A549 (cell line): ENCODE results near the gene LLGL2. TPM values are rescaled to one million over a fixed set of nuclear protein-coding genes. Genes with fewer than 3 reads are reported as not detected.

Source experiments
- ATAC-seq, 2 experiments: fragments of 200-7000 bp in 1 of 2; fragments of >200 bp in 1 of 2; cut with Nextera tagmentation in 1 of 2; cut with Tn5 transposase in 1 of 2; 3 replicates each; pipeline versions ENCODE4 v1.8.0 to v1.9.1; 2018 to 2020; ENCODE audit warnings: mild to moderate bottlenecking in 1 of 2, moderate library complexity in 1 of 2
- CTCF ChIA-PET: fragments of 300-600 bp; sonication (Branson Sonifier 250); formaldehyde crosslinking; extraction: SDS; loops from one replicate; lab custom pipeline; 2021; ENCODE audit warnings: antibody characterized with exemption, inconsistent platforms; lab: Yijun Ruan, JAX
- POLR2A ChIA-PET: fragments of 350-600 bp; formaldehyde crosslinking; extraction: SDS; loops from one replicate; lab custom pipeline; 2021; ENCODE audit warnings: antibody characterized with exemption, inconsistent platforms; lab: Yijun Ruan, JAX
- DNase-seq, 2 experiments: peaks; one replicate each; pipeline versions ENCODE4 v3.0.0 to v3.0.0-alpha.2; 2011 to 2016; ENCODE audit warnings: low read depth in 1 of 2, low spot score in 1 of 2
- FAIRE-seq: peaks from 2 replicates; lab custom pipeline; 2011; peaks lifted over from hg19 to GRCh38; lab: Jason Lieb, UNC
- H3K27ac ChIP-seq, 2 experiments: fragments of >200 bp; sonication (Bioruptor Twin); formaldehyde crosslinking; 3 replicates each; pipeline ENCODE4 v1.5.1; 2016 to 2017
- H3K4me1 ChIP-seq: fragments of >200 bp; sonication (Bioruptor Twin); formaldehyde crosslinking; 3 replicates; pipeline ENCODE4 v1.6.1; 2016
- H3K4me2 ChIP-seq: fragments of >200 bp; sonication (Bioruptor Twin); formaldehyde crosslinking; 3 replicates; pipeline ENCODE4 v1.6.1; 2016
- H3K4me3 ChIP-seq: fragments of >200 bp; sonication (Bioruptor Twin); formaldehyde crosslinking; 3 replicates; pipeline ENCODE4 v1.5.1; 2016
- H3K9me3 ChIP-seq: fragments of >200 bp; sonication (Bioruptor Twin); formaldehyde crosslinking; 3 replicates; pipeline ENCODE4 v1.6.1; 2016
- BHLHE40 ChIP-seq: IDR thresholded peaks from 2 replicates; pipeline ENCODE4 v1.6.1; 2012; ENCODE audit warnings: low read depth, low read length, inconsistent platforms
- CHD4 ChIP-seq: fragments of 200-600 bp; sonication (generic); IDR thresholded peaks from 2 replicates; pipeline ENCODE4 v1.6.1; 2016; ENCODE audit warnings: antibody characterized with exemption, mild to moderate bottlenecking, borderline replicate concordance
- EP300 ChIP-seq, 2 experiments: fragments of >200 bp; sonication (Bioruptor Twin); formaldehyde crosslinking; IDR thresholded peaks; 2 replicates in 1 of 2; 3 replicates in 1 of 2; pipeline ENCODE4 v1.6.1; 2016 to 2017
- ESRRA ChIP-seq: fragments of 150-350 bp; IDR thresholded peaks from 2 replicates; pipeline ENCODE4 v1.6.1; 2014; ENCODE audit warnings: mild to moderate bottlenecking, low read length, borderline replicate concordance
- FOSL2 ChIP-seq, 2 experiments: fragments of 450-650 bp in 1 of 2; fragments of >200 bp in 1 of 2; sonication (Bioruptor Twin) in 1 of 2; formaldehyde crosslinking; IDR thresholded peaks; 2 replicates each; pipeline versions ENCODE4 v1.5.0 to v1.6.1; 2016 to 2020; ENCODE audit warnings: mild to moderate bottlenecking in 1 of 2, moderate library complexity in 1 of 2
- FOXS1 ChIP-seq: fragments of 250-450 bp; sonication (Bioruptor Pico); IDR thresholded peaks from 2 replicates; pipeline ENCODE4 v1.5.0; 2020; ENCODE audit warnings: mild to moderate bottlenecking, moderate library complexity
- GATA3 ChIP-seq: IDR thresholded peaks from 2 replicates; pipeline ENCODE4 v1.6.1; 2012; ENCODE audit warnings: borderline replicate concordance
- HDAC2 ChIP-seq: fragments of 200-600 bp; sonication (generic); IDR thresholded peaks from 2 replicates; pipeline ENCODE4 v1.6.1; 2016
- HES2 ChIP-seq: fragments of >200 bp; sonication (Bioruptor Twin); formaldehyde crosslinking; IDR thresholded peaks from 2 replicates; pipeline ENCODE4 v1.6.1; 2016
- HEYL ChIP-seq: fragments of 250-450 bp; sonication (Bioruptor Pico); IDR thresholded peaks from 2 replicates; pipeline ENCODE4 v1.8.0; 2021; ENCODE audit warnings: mild to moderate bottlenecking, moderate library complexity
- HMGXB4 ChIP-seq: fragments of 250-450 bp; sonication (Bioruptor Pico); IDR thresholded peaks from 2 replicates; pipeline ENCODE4 v1.5.0; 2021; ENCODE audit warnings: mild to moderate bottlenecking, moderate library complexity, borderline replicate concordance
- HOXA7 ChIP-seq: fragments of 250-450 bp; sonication (Bioruptor Pico); IDR thresholded peaks from 2 replicates; pipeline ENCODE4 v1.5.0; 2020; ENCODE audit warnings: mild to moderate bottlenecking, moderate library complexity
- HOXB5 ChIP-seq: fragments of 250-450 bp; sonication (Bioruptor Pico); IDR thresholded peaks from 2 replicates; pipeline ENCODE4 v1.5.0; 2020; ENCODE audit warnings: mild to moderate bottlenecking, moderate library complexity
- JUN ChIP-seq, 2 experiments: fragments of >200 bp; sonication (Bioruptor Twin); formaldehyde crosslinking; IDR thresholded peaks; 2 replicates in 1 of 2; 3 replicates in 1 of 2; pipeline ENCODE4 v1.6.1; 2016 to 2017
- KDM5A ChIP-seq: fragments of 200-600 bp; sonication (generic); IDR thresholded peaks from 2 replicates; pipeline ENCODE4 v1.6.1; 2016; ENCODE audit warnings: antibody characterized with exemption, mild to moderate bottlenecking
- MAZ ChIP-seq: fragments of 150-350 bp; IDR thresholded peaks from 2 replicates; pipeline ENCODE4 v1.6.1; 2014; ENCODE audit warnings: antibody characterized with exemption, low read depth, low read length, borderline replicate concordance
- NFE2L2 ChIP-seq: fragments of 150-350 bp; conservative IDR thresholded peaks from 2 replicates; pipeline ENCODE4 v1.6.1; 2014; ENCODE audit warnings: low read length
- NR3C1 ChIP-seq: fragments of >200 bp; sonication (Bioruptor Twin); formaldehyde crosslinking; IDR thresholded peaks from 3 replicates; pipeline ENCODE4 v1.6.1; 2017
- PHF8 ChIP-seq: fragments of 200-600 bp; sonication (generic); IDR thresholded peaks from 2 replicates; pipeline ENCODE4 v1.6.1; 2016; ENCODE audit warnings: low read depth, mild to moderate bottlenecking, antibody characterized with exemption, moderate library complexity, borderline replicate concordance
- POLR2A ChIP-seq: IDR thresholded peaks from 2 replicates; pipeline ENCODE4 v1.6.1; 2012; ENCODE audit warnings: mild to moderate bottlenecking, low read length
- RARB ChIP-seq: fragments of 250-450 bp; sonication (Bioruptor Pico); IDR thresholded peaks from 2 replicates; pipeline ENCODE4 v1.8.0; 2021; ENCODE audit warnings: mild to moderate bottlenecking, moderate library complexity
- RCOR1 ChIP-seq: fragments of 150-350 bp; IDR thresholded peaks from 2 replicates; pipeline ENCODE4 v1.6.1; 2014; ENCODE audit warnings: antibody characterized with exemption, low read length, low read depth
- TFCP2L1 ChIP-seq: fragments of 250-450 bp; sonication (Bioruptor Pico); IDR thresholded peaks from 2 replicates; pipeline ENCODE4 v1.5.0; 2021; ENCODE audit warnings: mild to moderate bottlenecking
- TP53 ChIP-seq: fragments of 250-450 bp; sonication (Bioruptor Pico); IDR thresholded peaks from 2 replicates; pipeline ENCODE4 v1.5.0; 2021; ENCODE audit warnings: mild to moderate bottlenecking, moderate library complexity
- ZC3H11A ChIP-seq: fragments of 450-650 bp; IDR thresholded peaks from 2 replicates; pipeline ENCODE4 v1.6.1; 2014; ENCODE audit warnings: antibody characterized with exemption, mild to moderate bottlenecking
- ZFP36 ChIP-seq: fragments of 450-650 bp; IDR thresholded peaks from 2 replicates; pipeline ENCODE4 v1.6.1; 2014; ENCODE audit warnings: borderline replicate concordance; ENCODE audit not compliant: partially characterized antibody
- ZNF302 ChIP-seq: fragments of 250-450 bp; sonication (Bioruptor Pico); IDR thresholded peaks from 2 replicates; pipeline ENCODE4 v1.9.0; 2021; ENCODE audit warnings: inconsistent platforms, mild to moderate bottlenecking, moderate library complexity
- WGBS: methylation state at CpG from one replicate; pipeline ENCODE4 v1.1.6; 2017; ENCODE audit errors: missing lambda C conversion rate; 5-methylcytosine and 5-hydroxymethylcytosine counted together
- polyA plus RNA-seq, 4 experiments: library from polyadenylated mRNA; depleted of rRNA in 3 of 4; stranded (reverse); fragments of >200 nt; fragmentation: RNase III in 1 of 4; extraction: RNeasy Plus Mini Kit Qiagen cat#74134 plus additional on column Dnase treatment in 1 of 4; gene quantifications; 2 replicates in 3 of 4; 3 replicates in 1 of 4; pipeline ENCODE4 v1.2.3, GENCODE V29; 2011 to 2017
- TF ChIP-seq, protein P1 (sequence below): fragments of 250-450 bp; sonication (Bioruptor Pico); IDR thresholded peaks from 2 replicates; pipeline ENCODE4 v1.5.0; 2020; ENCODE audit warnings: low read depth, mild to moderate bottlenecking, moderate library complexity
- TF ChIP-seq, protein P2 (sequence below): fragments of 450-650 bp; IDR thresholded peaks from 2 replicates; pipeline ENCODE4 v1.6.1; 2014; ENCODE audit warnings: antibody characterized with exemption
- TF ChIP-seq, protein P3 (sequence below): fragments of 150-350 bp; IDR thresholded peaks from 2 replicates; pipeline ENCODE4 v1.6.1; 2014; ENCODE audit warnings: low read depth, mild to moderate bottlenecking, low read length
- TF ChIP-seq, protein P4 (sequence below): IDR thresholded peaks from 2 replicates; pipeline ENCODE4 v1.6.1; 2012

LLGL2 gene
- polyA plus RNA-seq, 2 of the 4 experiments (the other 2 are of a cell fraction) = 18.9 to 35.0 TPM

DNA sequence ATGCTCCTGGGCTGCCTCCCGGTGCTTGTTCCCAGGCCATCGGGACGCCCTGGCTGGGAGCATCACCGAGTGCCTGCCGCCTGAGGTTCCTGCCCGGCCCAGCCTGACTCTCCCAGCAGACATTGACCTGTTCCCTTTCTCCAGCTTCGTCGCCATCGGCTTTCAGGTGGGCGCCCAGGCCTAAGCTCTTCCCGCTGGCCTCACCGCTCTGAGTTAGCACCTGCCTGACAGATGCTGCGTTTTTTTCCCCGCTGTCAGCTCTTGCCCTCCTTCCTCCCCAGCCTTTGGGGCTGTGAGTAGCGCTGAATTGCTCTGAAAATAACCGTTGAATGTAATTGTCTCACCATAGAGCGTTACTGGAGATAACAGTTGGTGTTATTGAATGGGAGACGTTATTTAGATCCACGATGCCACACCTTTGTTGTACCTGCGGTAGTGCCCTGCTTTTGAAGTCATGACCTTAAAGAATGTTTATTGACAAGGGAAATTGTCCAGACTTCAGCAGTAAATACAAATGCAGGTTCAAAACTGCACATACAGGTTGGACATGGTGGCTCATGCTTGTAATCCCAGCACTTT is 86.4 kb downstream of the LLGL2 start:
- DNase-seq (no peak), FAIRE-seq (no peak), ATAC-seq (no peak)
- no peak for TF ChIP-seq HDAC2
- TF ChIP-seq, protein P1, sequence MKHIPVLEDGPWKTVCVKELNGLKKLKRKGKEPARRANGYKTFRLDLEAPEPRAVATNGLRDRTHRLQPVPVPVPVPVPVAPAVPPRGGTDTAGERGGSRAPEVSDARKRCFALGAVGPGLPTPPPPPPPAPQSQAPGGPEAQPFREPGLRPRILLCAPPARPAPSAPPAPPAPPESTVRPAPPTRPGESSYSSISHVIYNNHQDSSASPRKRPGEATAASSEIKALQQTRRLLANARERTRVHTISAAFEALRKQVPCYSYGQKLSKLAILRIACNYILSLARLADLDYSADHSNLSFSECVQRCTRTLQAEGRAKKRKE = no peak
- TF ChIP-seq CHD4 = no peak
- TF ChIP-seq ZNF302 = no peak
- no peak for TF ChIP-seq GATA3
- no peak for TF ChIP-seq RCOR1
- no peak for TF ChIP-seq RARB (CRISPR knock-in tag)
- TF ChIP-seq HES2 = no peak
- TF ChIP-seq HEYL (CRISPR knock-in tag) = no peak
- TF ChIP-seq ESRRA = no peak
- no peak for TF ChIP-seq HMGXB4
- no peak for TF ChIP-seq HOXA7 (CRISPR knock-in tag)
- no peak for TF ChIP-seq FOXS1 (CRISPR knock-in tag)
- TF ChIP-seq HOXB5 = no peak
- no peak for TF ChIP-seq TFCP2L1 (CRISPR knock-in tag)
- TF ChIP-seq, protein P2, sequence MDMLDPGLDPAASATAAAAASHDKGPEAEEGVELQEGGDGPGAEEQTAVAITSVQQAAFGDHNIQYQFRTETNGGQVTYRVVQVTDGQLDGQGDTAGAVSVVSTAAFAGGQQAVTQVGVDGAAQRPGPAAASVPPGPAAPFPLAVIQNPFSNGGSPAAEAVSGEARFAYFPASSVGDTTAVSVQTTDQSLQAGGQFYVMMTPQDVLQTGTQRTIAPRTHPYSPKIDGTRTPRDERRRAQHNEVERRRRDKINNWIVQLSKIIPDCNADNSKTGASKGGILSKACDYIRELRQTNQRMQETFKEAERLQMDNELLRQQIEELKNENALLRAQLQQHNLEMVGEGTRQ = no peak
- TF ChIP-seq POLR2A = no peak
- no peak for TF ChIP-seq FOSL2 (IDR thresholded peaks at IDR 0.05)
- TF ChIP-seq FOSL2 (CRISPR knock-in tag; IDR thresholded peaks at IDR 0.05) = no peak
- POLR2A ChIA-PET = interaction anchor here (0.8 to 0.9 kb wide), 2 partner anchors 34 to 168 kb away, joined by 3 to 4 read pairs; no protein-coding TSS in a partner anchor
- CTCF ChIA-PET = interaction anchor here (1.1 to 51.3 kb wide), 8 partner anchors 9 to 138 kb away, joined by 3 to 2254 read pairs (median 13); partner anchors contain the start of genes MYO15B, RECQL5, SAP30BP and SMIM5
- 92% methylated on average over 20 of the region's 20 CpGs for WGBS
- peak overlapping the region; percentile 92 to 95 for H3K27ac ChIP-seq
- no peaks in the 10 kb centered on the region for H3K9me3 ChIP-seq
- peak overlapping the region; percentile 74 for H3K4me2 ChIP-seq
- no peak overlapping the region; the same call in 2 of the 3 replicates for H3K4me3 ChIP-seq
- H3K4me1 ChIP-seq = peaks cover 54% of the 10 kb centered on the region

- TF ChIP-seq PHF8 (no peak), NFE2L2 (no peak), HEYL (CRISPR knock-in tag) (no peak), HDAC2 (no peak), NR3C1 (no peak), TP53 (no peak), MAZ (no peak), ZC3H11A (no peak), ZFP36 (no peak), GATA3 (no peak), FOXS1 (CRISPR knock-in tag) (no peak), KDM5A (no peak), EP300 (IDR thresholded peaks at IDR 0.05) (no peak), HOXB5 (no peak), BHLHE40 (no peak), JUN (IDR thresholded peaks at IDR 0.05) (no peak), TFCP2L1 (CRISPR knock-in tag) (no peak)
- TF ChIP-seq, protein P3, sequence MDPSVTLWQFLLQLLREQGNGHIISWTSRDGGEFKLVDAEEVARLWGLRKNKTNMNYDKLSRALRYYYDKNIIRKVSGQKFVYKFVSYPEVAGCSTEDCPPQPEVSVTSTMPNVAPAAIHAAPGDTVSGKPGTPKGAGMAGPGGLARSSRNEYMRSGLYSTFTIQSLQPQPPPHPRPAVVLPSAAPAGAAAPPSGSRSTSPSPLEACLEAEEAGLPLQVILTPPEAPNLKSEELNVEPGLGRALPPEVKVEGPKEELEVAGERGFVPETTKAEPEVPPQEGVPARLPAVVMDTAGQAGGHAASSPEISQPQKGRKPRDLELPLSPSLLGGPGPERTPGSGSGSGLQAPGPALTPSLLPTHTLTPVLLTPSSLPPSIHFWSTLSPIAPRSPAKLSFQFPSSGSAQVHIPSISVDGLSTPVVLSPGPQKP = no peak
- TF ChIP-seq, protein P4, sequence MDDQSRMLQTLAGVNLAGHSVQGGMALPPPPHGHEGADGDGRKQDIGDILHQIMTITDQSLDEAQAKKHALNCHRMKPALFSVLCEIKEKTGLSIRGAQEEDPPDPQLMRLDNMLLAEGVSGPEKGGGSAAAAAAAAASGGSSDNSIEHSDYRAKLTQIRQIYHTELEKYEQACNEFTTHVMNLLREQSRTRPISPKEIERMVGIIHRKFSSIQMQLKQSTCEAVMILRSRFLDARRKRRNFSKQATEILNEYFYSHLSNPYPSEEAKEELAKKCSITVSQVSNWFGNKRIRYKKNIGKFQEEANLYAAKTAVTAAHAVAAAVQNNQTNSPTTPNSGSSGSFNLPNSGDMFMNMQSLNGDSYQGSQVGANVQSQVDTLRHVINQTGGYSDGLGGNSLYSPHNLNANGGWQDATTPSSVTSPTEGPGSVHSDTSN = no peak
- Histone ChIP-seq H3K4me2 (no peak overlapping the region), H3K9me3 (no peaks in the 10 kb centered on the region), H3K4me1 (peaks cover 54% of the 10 kb centered on the region), H3K27ac (peak overlapping the region; percentile 52 to 92), H3K4me3 (no peak overlapping the region)
- no peak for ATAC-seq
- ChIA-PET CTCF (interaction anchor here (0.8 to 51.3 kb wide), 9 partner anchors 7 to 186 kb away, joined by 3 to 2254 read pairs (median 10); partner anchors contain the start of genes MYO15B, RECQL5, SAP30BP and SMIM5), POLR2A (no interaction called here)
- 84% methylated on average over 26 of the region's 27 CpGs for WGBS
- DNase-seq = no peak
- FAIRE-seq = no peak
Observed at GRCh38 chr17:75612906-75613626, 87.6 kb downstream of the LLGL2 start.
